HEK293T (cell line): ENCODE data around the gene IQSEC1.

Source experiments
- CTCF ChIA-PET: fragments of 350-600 bp; formaldehyde crosslinking; extraction: SDS; loops from one replicate; lab custom pipeline; 2021; ENCODE audit warnings: antibody characterized with exemption, inconsistent platforms; lab: Yijun Ruan, JAX
- POLR2A ChIA-PET: fragments of 350-600 bp; formaldehyde crosslinking; extraction: SDS; loops from one replicate; lab custom pipeline; 2020; ENCODE audit warnings: antibody characterized with exemption, inconsistent platforms; lab: Yijun Ruan, JAX
- DNase-seq: peaks from one replicate; pipeline ENCODE4 v3.0.0; 2012; ENCODE audit warnings: mixed read lengths; ENCODE audit errors: extremely low spot score
- ARNT ChIP-seq: fragments of 450-650 bp; IDR thresholded peaks from 2 replicates; pipeline ENCODE4 v1.6.1; 2017; ENCODE audit warnings: mild to moderate bottlenecking
- BHLHE40 ChIP-seq: fragments of 450-650 bp; IDR thresholded peaks from 2 replicates; pipeline ENCODE4 v1.6.1; 2016; ENCODE audit warnings: mild to moderate bottlenecking, moderate library complexity, borderline replicate concordance
- CTBP1 ChIP-seq: fragments of 450-650 bp; IDR thresholded peaks from 2 replicates; pipeline ENCODE4 v1.6.1; 2016; ENCODE audit warnings: borderline replicate concordance
- ELF4 ChIP-seq: fragments of 450-650 bp; IDR thresholded peaks from 2 replicates; pipeline ENCODE4 v1.6.1; 2017; ENCODE audit warnings: antibody characterized with exemption
- FOXA1 ChIP-seq: fragments of 450-650 bp; IDR thresholded peaks from 2 replicates; pipeline ENCODE4 v1.6.1; 2016; ENCODE audit warnings: mild to moderate bottlenecking
- FOXK2 ChIP-seq: fragments of 450-650 bp; IDR thresholded peaks from 2 replicates; pipeline ENCODE4 v1.6.1; 2016; ENCODE audit warnings: mild to moderate bottlenecking
- FOXM1 ChIP-seq: fragments of 450-650 bp; IDR thresholded peaks from 2 replicates; pipeline ENCODE4 v1.6.1; 2017; ENCODE audit warnings: mild to moderate bottlenecking, borderline replicate concordance
- HDGF ChIP-seq: fragments of 450-650 bp; IDR thresholded peaks from 2 replicates; pipeline ENCODE4 v1.6.1; 2017; ENCODE audit warnings: antibody characterized with exemption, borderline replicate concordance
- L3MBTL2 ChIP-seq: fragments of 450-650 bp; conservative IDR thresholded peaks from 2 replicates; pipeline ENCODE4 v1.6.1; 2016; ENCODE audit warnings: mild to moderate bottlenecking
- LEF1 ChIP-seq: fragments of 450-650 bp; IDR thresholded peaks from 2 replicates; pipeline ENCODE4 v1.6.1; 2017; ENCODE audit warnings: mild to moderate bottlenecking, borderline replicate concordance
- NFRKB ChIP-seq: fragments of 450-650 bp; IDR thresholded peaks from 2 replicates; pipeline ENCODE4 v1.6.1; 2016; ENCODE audit warnings: mild to moderate bottlenecking, moderate library complexity
- PKNOX1 ChIP-seq: fragments of 450-650 bp; IDR thresholded peaks from 2 replicates; pipeline ENCODE4 v1.6.1; 2016
- SP1 ChIP-seq: fragments of 450-650 bp; IDR thresholded peaks from 2 replicates; pipeline ENCODE4 v1.6.1; 2017
- SUZ12 ChIP-seq: fragments of 450-650 bp; IDR thresholded peaks from 2 replicates; pipeline ENCODE4 v1.6.1; 2016; ENCODE audit warnings: mild to moderate bottlenecking
- TARDBP ChIP-seq: fragments of 450-650 bp; IDR thresholded peaks from 2 replicates; pipeline ENCODE4 v1.6.1; 2016
- ZNF384 ChIP-seq: fragments of 450-650 bp; IDR thresholded peaks from 2 replicates; pipeline ENCODE4 v1.6.1; 2016

The IQSEC1 gene

GRCh38 chr3:13075986-13076654 lies 2.9 kb upstream of the IQSEC1 start:
- ChIA-PET CTCF (no interaction called here), POLR2A (no interaction called here)
- DNase-seq, result no peak
- TF ChIP-seq HDGF (no peak), NFRKB (no peak), CTBP1 (no peak), BHLHE40 (no peak), ZNF384 (no peak), FOXA1 (no peak), PKNOX1 (no peak), LEF1 (no peak), L3MBTL2 (no peak), SP1 (no peak), FOXM1 (no peak), ARNT (no peak), TARDBP (no peak), ELF4 (no peak), FOXK2 (no peak), SUZ12 (no peak)

DNA sequence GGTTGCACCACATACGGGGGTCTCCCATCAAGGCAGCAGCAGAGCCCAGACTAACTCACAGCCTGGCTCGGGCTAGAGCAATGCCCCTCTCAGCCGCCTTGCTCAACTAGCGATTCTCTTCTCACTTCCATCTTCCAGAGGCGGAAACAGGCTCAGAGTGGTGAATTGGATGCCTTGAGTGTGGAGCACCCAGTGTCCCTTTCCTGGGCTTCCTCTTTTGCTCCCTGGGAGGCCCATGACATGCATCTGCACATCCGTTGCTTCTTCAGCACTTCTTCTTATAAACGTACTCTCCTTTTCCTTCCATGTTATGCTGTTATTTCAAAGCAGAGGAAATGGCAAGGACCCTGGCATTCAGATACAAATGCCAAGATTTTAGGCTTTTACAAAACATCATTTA lies 2.1 kb upstream of the IQSEC1 start:
- no peak for DNase-seq
- CTCF ChIA-PET, result no interaction called here
- POLR2A ChIA-PET, result no interaction called here
- TF ChIP-seq FOXM1, result no peak
- TF ChIP-seq HDGF, result no peak
- TF ChIP-seq SUZ12, result no peak
- no peak for TF ChIP-seq BHLHE40
- TF ChIP-seq ELF4, result no peak
- TF ChIP-seq FOXA1, result no peak
- no peak for TF ChIP-seq LEF1
- TF ChIP-seq FOXK2, result no peak
- no peak for TF ChIP-seq SP1
- no peak for TF ChIP-seq ARNT
- no peak for TF ChIP-seq L3MBTL2
- no peak for TF ChIP-seq TARDBP

- POLR2A ChIA-PET, result no interaction called here
- CTCF ChIA-PET, result no interaction called here
- TF ChIP-seq TARDBP (no peak), CTBP1 (no peak), NFRKB (no peak)
- no peak for DNase-seq
Measured at GRCh38 chr3:13074006-13074375, 762 bp upstream of the IQSEC1 start.

DNA sequence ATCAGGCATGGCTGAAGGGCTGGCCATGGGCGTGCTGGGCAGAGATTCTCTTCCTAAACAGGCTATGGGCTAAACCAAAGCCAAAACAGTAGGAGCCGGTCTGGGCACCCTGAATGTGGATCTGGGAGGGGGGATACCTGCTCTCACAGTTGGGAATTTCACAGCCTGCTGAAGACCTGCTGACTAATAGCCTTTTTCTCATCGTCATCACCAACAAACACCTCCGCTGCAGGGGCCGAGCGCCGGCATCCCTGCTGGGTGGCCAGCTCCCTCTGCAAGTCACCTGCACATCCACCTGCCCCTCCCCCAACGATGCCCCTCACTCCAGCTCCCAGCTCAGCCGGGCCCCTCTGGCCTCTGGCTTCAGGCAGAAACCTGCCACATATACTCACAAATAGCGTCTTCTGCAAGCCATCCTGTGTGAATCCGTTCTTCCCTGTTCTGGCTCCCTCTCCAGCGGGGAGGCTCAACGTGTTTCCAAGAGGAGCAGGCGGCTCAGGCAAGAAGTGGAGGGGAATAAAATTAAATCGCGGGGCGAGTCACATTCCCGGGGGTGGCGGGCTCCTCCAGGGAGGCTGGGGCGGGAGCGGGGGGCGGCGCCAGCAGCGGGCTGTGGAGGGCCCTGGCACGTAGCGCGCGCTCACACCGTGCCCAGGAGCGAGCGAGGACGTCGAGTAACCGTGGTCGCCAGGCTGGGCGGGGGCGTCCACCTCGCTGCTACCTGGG lies 466 bp downstream of the IQSEC1 start:
- no peak for DNase-seq
- CTCF ChIA-PET, result no interaction called here
- TF ChIP-seq FOXM1 (no peak), HDGF (no peak), SUZ12 (no peak), FOXA1 (no peak), SP1 (no peak), FOXK2 (no peak), CTBP1 (no peak), ARNT (no peak), ELF4 (no peak), L3MBTL2 (no peak), BHLHE40 (no peak), LEF1 (no peak)
- POLR2A ChIA-PET, result no interaction called here

- no peak for DNase-seq
- POLR2A ChIA-PET, result no interaction called here
- CTCF ChIA-PET, result no interaction called here
- TF ChIP-seq ELF4 (no peak), SUZ12 (no peak), HDGF (no peak), SP1 (no peak), FOXK2 (no peak), L3MBTL2 (no peak), FOXA1 (no peak), CTBP1 (no peak), TARDBP (no peak), LEF1 (no peak), FOXM1 (no peak), NFRKB (no peak), ZNF384 (no peak), PKNOX1 (no peak), ARNT (no peak), BHLHE40 (no peak)
Measured at GRCh38 chr3:13072239-13072599, 1.0 kb downstream of the IQSEC1 start.

DNA sequence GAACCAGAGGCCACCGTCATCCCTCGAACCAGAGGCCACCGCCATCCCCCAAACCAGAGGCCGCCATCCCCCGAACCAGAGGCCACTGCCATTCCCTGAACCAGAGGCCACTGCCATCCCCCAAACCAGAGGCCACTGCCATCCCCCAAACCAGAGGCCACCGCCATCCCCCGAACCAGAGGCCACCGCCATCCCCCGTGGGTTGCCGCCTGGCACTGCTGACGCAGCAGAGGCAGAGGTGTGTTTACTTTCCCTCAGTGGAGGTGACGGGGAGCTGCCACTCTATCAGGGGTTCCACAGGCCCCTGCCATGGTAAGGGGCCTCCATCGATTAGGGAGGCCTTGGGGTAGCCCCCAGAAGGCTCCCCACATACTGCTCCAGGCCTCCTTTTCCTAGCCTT lies 1.5 kb downstream of the IQSEC1 start:
- TF ChIP-seq ELF4 (no peak), FOXA1 (no peak), SUZ12 (no peak), HDGF (no peak), PKNOX1 (no peak), LEF1 (no peak), ARNT (no peak), FOXM1 (no peak), CTBP1 (no peak), TARDBP (no peak), NFRKB (no peak), SP1 (no peak), BHLHE40 (no peak), L3MBTL2 (no peak), ZNF384 (no peak), FOXK2 (no peak)
- ChIA-PET POLR2A (no interaction called here), CTCF (no interaction called here)
- DNase-seq, result no peak
